HepG2 (cell line): ENCODE results near the gene RNU6-1. TPM values are rescaled to one million over a fixed set of nuclear protein-coding genes. Genes with fewer than 3 reads are reported as not detected.

Experiments used
- ADNP ChIP-seq: sonication (generic); formaldehyde crosslinking; IDR thresholded peaks from 2 replicates; pipeline ENCODE4 v1.4.0; 2020; ENCODE audit warnings: missing genetic modification reagents
- ATM ChIP-seq: fragments of 450-650 bp; IDR thresholded peaks from 2 replicates; pipeline ENCODE4 v1.7.1; 2017; ENCODE audit warnings: mild to moderate bottlenecking, borderline replicate concordance
- DMTF1 ChIP-seq: sonication (generic); formaldehyde crosslinking; IDR thresholded peaks from 2 replicates; pipeline ENCODE4 v1.4.0; 2020; ENCODE audit warnings: mild to moderate bottlenecking, missing genetic modification reagents
- FIP1L1 ChIP-seq: fragments of 200-400 bp; formaldehyde crosslinking; IDR thresholded peaks from 2 replicates; pipeline ENCODE4 v1.6.1; 2018; ENCODE audit warnings: low read depth, mild to moderate bottlenecking, low read length, moderate library complexity, borderline replicate concordance; ENCODE audit not compliant: insufficient read depth
- KAT7 ChIP-seq: IDR thresholded peaks from 2 replicates; pipeline ENCODE4 v1.6.1; 2018; ENCODE audit warnings: borderline replicate concordance, missing compliant biosample characterization
- MXD3 ChIP-seq: IDR thresholded peaks from 2 replicates; pipeline ENCODE4 v1.6.1; 2016; ENCODE audit warnings: mild to moderate bottlenecking, missing biosample characterization, missing genetic modification reagents
- NR1H2 ChIP-seq: sonication (generic); formaldehyde crosslinking; IDR thresholded peaks from 2 replicates; pipeline ENCODE4 v1.8.1; 2022; ENCODE audit warnings: low read depth, missing genetic modification reagents, borderline replicate concordance
- RXRB ChIP-seq: IDR thresholded peaks from 2 replicates; pipeline ENCODE4 v1.6.1; 2016; ENCODE audit warnings: borderline replicate concordance, missing genetic modification reagents, missing compliant biosample characterization
- STAT5B ChIP-seq: sonication (generic); formaldehyde crosslinking; IDR thresholded peaks from 2 replicates; pipeline ENCODE4 v1.4.0; 2020; ENCODE audit warnings: missing genetic modification reagents
- STAT6 ChIP-seq: sonication (generic); formaldehyde crosslinking; IDR thresholded peaks from 2 replicates; pipeline ENCODE4 v1.4.0; 2020; ENCODE audit warnings: missing genetic modification reagents, mild to moderate bottlenecking, borderline replicate concordance
- YEATS2 ChIP-seq: sonication (generic); formaldehyde crosslinking; IDR thresholded peaks from 2 replicates; pipeline ENCODE4 v1.4.0; 2020; ENCODE audit warnings: missing genetic modification reagents, borderline replicate concordance
- ZC3H4 ChIP-seq: sonication (generic); formaldehyde crosslinking; IDR thresholded peaks from 2 replicates; pipeline ENCODE4 v1.4.0; 2020; ENCODE audit warnings: missing genetic modification reagents, borderline replicate concordance
- ZNF121 ChIP-seq: sonication (generic); formaldehyde crosslinking; IDR thresholded peaks from 2 replicates; pipeline ENCODE4 v1.5.0; 2020; ENCODE audit warnings: mild to moderate bottlenecking, missing genetic modification reagents
- ZNF326 ChIP-seq: sonication (generic); formaldehyde crosslinking; IDR thresholded peaks from 2 replicates; pipeline ENCODE4 v1.4.0; 2020; ENCODE audit warnings: missing genetic modification reagents, borderline replicate concordance
- ZNF414 ChIP-seq: sonication (generic); formaldehyde crosslinking; IDR thresholded peaks from 2 replicates; pipeline ENCODE4 v1.5.0; 2020; ENCODE audit warnings: missing genetic modification reagents
- ZNF567 ChIP-seq: sonication (generic); formaldehyde crosslinking; IDR thresholded peaks from 2 replicates; pipeline ENCODE4 v1.8.1; 2023; ENCODE audit warnings: mild to moderate bottlenecking, missing genetic modification reagents, borderline replicate concordance
- ZNF589 ChIP-seq: sonication (generic); formaldehyde crosslinking; conservative IDR thresholded peaks from 2 replicates; pipeline ENCODE4 v1.8.0; 2022; ENCODE audit warnings: mild to moderate bottlenecking, moderate library complexity, missing genetic modification reagents
- ZNF597 ChIP-seq: sonication (generic); formaldehyde crosslinking; IDR thresholded peaks from 2 replicates; pipeline ENCODE4 v1.5.0; 2020; ENCODE audit warnings: missing genetic modification reagents
- ZNF788 ChIP-seq: sonication (generic); formaldehyde crosslinking; IDR thresholded peaks from 2 replicates; pipeline ENCODE4 v1.5.0; 2020; ENCODE audit warnings: mild to moderate bottlenecking, missing genetic modification reagents, borderline replicate concordance
- ZNF790 ChIP-seq: sonication (generic); formaldehyde crosslinking; IDR thresholded peaks from 2 replicates; pipeline ENCODE4 v1.8.0; 2022; ENCODE audit warnings: missing genetic modification reagents, mild to moderate bottlenecking, borderline replicate concordance
- polyA plus RNA-seq, 8 experiments: library from polyadenylated mRNA; depleted of rRNA in 3 of 8; stranded (reverse) in 7 of 8; unstranded in 1 of 8; fragments of >200 nt; fragmentation: Illumina TruSeq in 4 of 8; extraction: Trizol in 4 of 8; gene quantifications; 2 replicates each; pipeline versions ENCODE4 v1.2.1 to v1.2.3, GENCODE V29; 2011 to 2016; ENCODE audit warnings: low read depth in 4 of 8, missing spikeins in 1 of 8, mixed read lengths in 1 of 8; ENCODE audit not compliant: insufficient read depth in 1 of 8
- total RNA-seq, 5 experiments: library from RNA; depleted of rRNA; stranded (reverse); fragments of >200 nt; fragmentation: Illumina TruSeq; extraction: Trizol; gene quantifications; 2 replicates each; pipeline ENCODE4 v1.2.3, GENCODE V29; 2016; ENCODE audit warnings: low read depth in 1 of 5

Gene RNU6-1
- total and polyA plus RNA-seq, 2 of the 13 experiments (the other 11 are each of a cell fraction or from before 2014, with no cell fraction given) = under 0.01 TPM; not detected in 1

GRCh38 chr15:67843571-67844387, 3.9 kb upstream of the RNU6-1 start (continued):
- TF ChIP-seq MXD3 (CRISPR knock-in tag) = no peak
- TF ChIP-seq ZNF790 = no peak
- peak; percentile 67; the same call in 1 of the 2 replicates for TF ChIP-seq RXRB (CRISPR knock-in tag)
- TF ChIP-seq ZNF414 (CRISPR knock-in tag) = no peak
- no peak for TF ChIP-seq STAT6 (CRISPR knock-in tag)
- no peak for TF ChIP-seq NR1H2 (CRISPR knock-in tag)
- TF ChIP-seq STAT5B (CRISPR knock-in tag) = no peak
- no peak for TF ChIP-seq ZNF597 (CRISPR knock-in tag)
- no peak for TF ChIP-seq KAT7 (CRISPR knock-in tag)
- 0 out of 2 replicates have a peak, but pooled peaks have one; percentile 42 for TF ChIP-seq ZNF567 (CRISPR knock-in tag)
- no peak for TF ChIP-seq YEATS2 (CRISPR knock-in tag)
- TF ChIP-seq ZNF326 (CRISPR knock-in tag) = no peak
- TF ChIP-seq ZC3H4 = no peak
- TF ChIP-seq ZNF121 = no peak
- no peak for TF ChIP-seq ATM
- no peak for TF ChIP-seq ZNF589
- no peak for TF ChIP-seq DMTF1
- no peak for TF ChIP-seq ADNP (CRISPR knock-in tag)
- 0 out of 2 replicates have a peak, but pooled peaks have one; percentile 63 for TF ChIP-seq ZNF788 (CRISPR knock-in tag)
- TF ChIP-seq FIP1L1 = no peak
